OCI-LY7 (cell line): ENCODE measurements around the gene RHOBTB3.
"Not testable (repeated sequence)": the region's sequence is repeated elsewhere in the genome, so short reads cannot be mapped to it uniquely, and the experiment has no call there.

Source experiments
- CTCF ChIP-seq: fragments of 200-600 bp; sonication (generic); conservative IDR thresholded peaks from 2 replicates; pipeline ENCODE4 v1.5.1; 2014; ENCODE audit warnings: mild to moderate bottlenecking, antibody characterized with exemption, low read length, moderate library complexity, mixed read lengths
- EZH2phosphoT487 ChIP-seq: fragments of 200-600 bp; sonication (generic); IDR thresholded peaks from 2 replicates; pipeline ENCODE4 v1.6.1; 2018; ENCODE audit warnings: low read depth, borderline replicate concordance, mild to moderate bottlenecking, mixed run types, antibody characterized with exemption, low read length, moderate library complexity, mixed read lengths

- TF ChIP-seq CTCF, EZH2phosphoT487: not testable (repeated sequence)
Measured at GRCh38 chr5:95811126-95811423, 79.9 kb downstream of the RHOBTB3 start.
